Colonic mucosa (tissue), 4 donors: Measurements from ENCODE around the gene TSPAN12. TPM values are rescaled to one million over a fixed set of nuclear protein-coding genes. Genes with fewer than 3 reads are reported as not detected.

Experiments used
- DNase-seq: peaks from one replicate; pipeline ENCODE4 v3.0.0-alpha.2; 2020
- H3K27ac ChIP-seq: fragments of 200-600 bp; one replicate; pipeline ENCODE4 v1.8.0; 2021
- H3K27me3 ChIP-seq: fragments of 200-600 bp; one replicate; pipeline ENCODE4 v1.8.0; 2021
- H3K36me3 ChIP-seq: fragments of 200-600 bp; one replicate; pipeline ENCODE4 v1.8.0; 2021
- H3K4me1 ChIP-seq: fragments of 200-600 bp; one replicate; pipeline ENCODE4 v1.8.0; 2021; ENCODE audit warnings: mild to moderate bottlenecking
- H3K4me3 ChIP-seq: fragments of 200-600 bp; one replicate; pipeline ENCODE4 v1.8.0; 2021
- H3K9ac ChIP-seq, 2 donors: one replicate each; pipeline ENCODE4 v1.7.0; 2013; ENCODE audit warnings: control low read depth in 2 of 2, low read depth in 2 of 2, low read length in 2 of 2
- H3K9me3 ChIP-seq: fragments of 200-600 bp; one replicate; pipeline ENCODE4 v1.8.0; 2021
- intact Hi-C: fragments of 100-400 bp; cut with DNase I; formaldehyde crosslinking; loops from one replicate; pipeline ENCODE4 v1.14.1; 2022
- total RNA-seq, 2 donors: library from RNA; stranded (reverse); fragmentation: NEBNext Ultra II Directional in 1 of 2; extraction: Animal tissue kit (Norgen Biotek cat#: 25700) in 1 of 2; gene quantifications; one replicate each; pipeline ENCODE4 v1.2.1, GENCODE V29; 2021
- TF ChIP-seq, protein P1 (sequence below): fragments of 200-600 bp; IDR thresholded peaks from one replicate; pipeline ENCODE4 v1.8.0; 2022; ENCODE audit warnings: antibody characterized with exemption, mild to moderate bottlenecking
- donor health status: healthy.
- donor health status: DM: no; HTN: no; CAD: no.
- donor health status: DM: no; HTN: no; CAD: no.

The TSPAN12 gene
- total RNA-seq, 2 donors from 2014 or later = 22.0 to 38.7 TPM

DNA sequence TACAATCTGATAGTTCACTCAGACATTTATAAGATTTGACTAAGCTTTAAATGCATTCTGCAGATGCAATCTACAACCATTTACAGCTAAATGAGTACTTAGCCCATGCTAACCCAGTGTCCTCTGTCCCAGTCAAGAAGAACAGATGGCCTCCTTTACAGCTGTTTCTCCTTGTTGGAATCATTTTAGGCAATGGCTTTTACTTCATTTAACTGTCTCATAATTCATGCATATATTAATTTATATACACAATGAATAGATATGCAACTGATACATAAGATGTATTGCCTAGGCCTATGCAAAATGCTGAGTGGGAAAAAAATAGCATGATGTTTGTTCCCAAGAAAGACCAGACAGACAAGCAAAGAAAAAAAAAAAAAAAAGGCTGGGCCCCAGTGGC, 82.2 kb downstream of the TSPAN12 start:
- TF ChIP-seq, protein P1, sequence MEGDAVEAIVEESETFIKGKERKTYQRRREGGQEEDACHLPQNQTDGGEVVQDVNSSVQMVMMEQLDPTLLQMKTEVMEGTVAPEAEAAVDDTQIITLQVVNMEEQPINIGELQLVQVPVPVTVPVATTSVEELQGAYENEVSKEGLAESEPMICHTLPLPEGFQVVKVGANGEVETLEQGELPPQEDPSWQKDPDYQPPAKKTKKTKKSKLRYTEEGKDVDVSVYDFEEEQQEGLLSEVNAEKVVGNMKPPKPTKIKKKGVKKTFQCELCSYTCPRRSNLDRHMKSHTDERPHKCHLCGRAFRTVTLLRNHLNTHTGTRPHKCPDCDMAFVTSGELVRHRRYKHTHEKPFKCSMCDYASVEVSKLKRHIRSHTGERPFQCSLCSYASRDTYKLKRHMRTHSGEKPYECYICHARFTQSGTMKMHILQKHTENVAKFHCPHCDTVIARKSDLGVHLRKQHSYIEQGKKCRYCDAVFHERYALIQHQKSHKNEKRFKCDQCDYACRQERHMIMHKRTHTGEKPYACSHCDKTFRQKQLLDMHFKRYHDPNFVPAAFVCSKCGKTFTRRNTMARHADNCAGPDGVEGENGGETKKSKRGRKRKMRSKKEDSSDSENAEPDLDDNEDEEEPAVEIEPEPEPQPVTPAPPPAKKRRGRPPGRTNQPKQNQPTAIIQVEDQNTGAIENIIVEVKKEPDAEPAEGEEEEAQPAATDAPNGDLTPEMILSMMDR = no peak
- Histone ChIP-seq H3K4me1 (no peaks in the 10 kb centered on the region), H3K27me3 (no peaks in the 10 kb centered on the region), H3K36me3 (no peaks in the 10 kb centered on the region), H3K27ac (no peak overlapping the region), H3K9ac (no peak overlapping the region), H3K9me3 (no peaks in the 10 kb centered on the region), H3K4me3 (no peak overlapping the region)
- intact Hi-C loops = no loop called here
- no peak for DNase-seq

DNA sequence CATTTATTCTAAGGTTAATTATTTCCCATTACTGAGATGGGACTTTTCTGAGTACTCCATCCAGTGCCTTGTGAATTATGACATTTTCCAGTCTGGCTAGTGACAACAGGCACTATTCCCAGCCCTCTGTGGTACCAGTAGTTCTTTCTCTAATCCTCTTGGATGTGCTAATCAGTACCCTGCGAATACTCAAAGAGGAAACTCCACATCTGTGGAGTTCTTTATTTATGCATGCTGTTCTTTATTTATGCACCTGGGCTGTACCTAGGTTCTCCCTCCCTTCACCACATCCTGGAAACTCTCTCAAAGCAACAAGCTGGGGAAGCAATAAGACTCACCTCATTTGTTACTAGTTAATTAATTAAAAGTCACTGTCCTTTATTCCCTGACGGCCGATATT, 83.5 kb downstream of the TSPAN12 start:
- no peak overlapping the region for H3K4me3 ChIP-seq
- H3K9me3 ChIP-seq = no peaks in the 10 kb centered on the region
- no peak for DNase-seq
- H3K36me3 ChIP-seq = no peaks in the 10 kb centered on the region
- intact Hi-C loops = no loop called here
- TF ChIP-seq, protein P1 = no peak
- no peak overlapping the region for H3K9ac ChIP-seq
- H3K4me1 ChIP-seq = no peaks in the 10 kb centered on the region
- H3K27me3 ChIP-seq = no peaks in the 10 kb centered on the region
- no peak overlapping the region for H3K27ac ChIP-seq

DNA sequence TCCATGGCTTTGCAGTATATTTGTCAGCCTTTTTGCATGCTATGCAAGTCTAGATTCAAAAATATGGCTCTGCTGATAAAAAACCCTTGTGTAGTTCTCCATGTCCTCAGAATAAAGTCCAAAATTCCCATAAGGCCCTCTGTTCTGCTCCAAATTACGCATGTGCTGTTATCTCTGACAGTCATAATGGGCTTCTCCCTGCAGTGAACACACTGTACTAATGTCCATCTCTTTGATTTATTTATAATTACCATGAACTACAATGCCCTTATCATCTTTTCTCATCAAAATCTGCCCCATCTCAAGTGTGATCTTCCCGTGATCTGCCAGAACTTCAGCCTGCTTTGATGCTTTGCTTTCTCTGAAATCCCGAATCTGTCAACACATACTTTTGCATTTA, 87.7 kb downstream of the TSPAN12 start:
- TF ChIP-seq, protein P1 = no peak
- no peak for DNase-seq

DNA sequence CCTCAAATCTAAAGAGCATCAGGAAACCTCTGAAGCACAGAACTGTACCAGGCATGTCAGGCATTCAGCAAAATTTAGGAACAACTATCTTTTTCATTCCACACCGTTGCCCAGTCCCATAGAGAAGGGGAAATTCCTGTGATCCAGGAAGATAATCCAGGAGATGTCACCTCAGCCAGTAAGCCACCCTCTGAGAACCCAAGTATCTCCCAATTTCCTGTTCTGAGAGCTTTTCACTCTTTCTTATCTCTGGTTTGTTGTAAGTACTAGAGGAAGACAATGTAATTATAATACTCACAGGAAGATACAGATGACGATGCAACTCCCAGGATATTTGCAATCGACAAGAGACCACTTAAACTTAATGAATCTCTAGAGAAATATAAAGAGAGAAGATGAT, 97.1 kb downstream of the TSPAN12 start:
- H3K36me3 ChIP-seq = no peaks in the 10 kb centered on the region
- H3K4me1 ChIP-seq = no peaks in the 10 kb centered on the region
- no peaks in the 10 kb centered on the region for H3K27me3 ChIP-seq
- H3K4me3 ChIP-seq = no peak overlapping the region
- no peak for DNase-seq
- H3K9me3 ChIP-seq = no peaks in the 10 kb centered on the region
- TF ChIP-seq, protein P1 = no peak
- no peak overlapping the region for H3K27ac ChIP-seq
- no peak overlapping the region for H3K9ac ChIP-seq
- intact Hi-C loops = no loop called here

More for the DNA sequence above, 87.7 kb downstream of the TSPAN12 start:
- Histone ChIP-seq H3K36me3 (no peaks in the 10 kb centered on the region), H3K4me3 (no peak overlapping the region), H3K9ac (no peak overlapping the region), H3K4me1 (no peaks in the 10 kb centered on the region), H3K27ac (no peak overlapping the region), H3K27me3 (no peaks in the 10 kb centered on the region), H3K9me3 (no peaks in the 10 kb centered on the region)
- intact Hi-C loops = no loop called here

DNA sequence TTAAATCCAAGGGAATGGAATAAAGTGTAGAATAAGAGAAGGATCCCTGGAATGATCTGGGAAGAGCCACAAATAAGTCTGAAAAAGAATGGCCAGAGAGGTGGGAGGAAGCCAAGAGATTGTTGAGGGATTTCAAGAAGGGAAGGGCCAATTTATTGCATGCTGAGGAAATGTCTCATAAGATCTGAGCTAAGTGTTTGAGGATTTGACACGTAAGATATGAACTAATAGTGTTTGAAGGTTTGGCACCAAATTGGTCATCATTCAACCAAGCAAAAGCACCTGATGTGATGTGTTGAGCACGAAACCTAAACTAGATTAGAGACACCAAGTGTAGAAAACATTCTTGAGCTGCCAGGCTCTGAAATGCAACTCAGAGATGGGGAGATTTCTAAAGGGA, 97.9 kb downstream of the TSPAN12 start:
- Histone ChIP-seq H3K9ac (no peak overlapping the region), H3K4me3 (no peak overlapping the region), H3K27ac (no peak overlapping the region), H3K27me3 (no peaks in the 10 kb centered on the region), H3K9me3 (no peaks in the 10 kb centered on the region), H3K4me1 (no peaks in the 10 kb centered on the region), H3K36me3 (no peaks in the 10 kb centered on the region)
- no peak for DNase-seq
- intact Hi-C loops = no loop called here
- TF ChIP-seq, protein P1 = no peak

DNA sequence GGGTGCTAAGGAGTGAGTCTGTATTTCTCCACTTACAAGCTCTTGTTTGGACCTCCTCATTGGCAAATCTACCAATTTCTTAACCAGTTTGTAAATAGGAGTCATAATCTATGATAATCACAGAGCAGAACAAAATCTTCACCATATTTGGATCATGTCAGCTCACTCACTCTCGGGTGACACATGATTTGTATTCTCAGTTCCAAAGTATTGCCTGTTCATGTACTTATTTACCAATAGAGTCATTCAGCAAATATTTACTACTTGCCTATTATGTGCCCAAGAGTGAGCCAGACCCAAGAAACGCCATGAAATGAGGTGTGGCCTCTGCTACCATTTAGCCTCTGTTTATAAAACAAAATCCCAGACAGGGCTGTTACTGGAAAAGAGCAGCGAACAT, 114.8 kb downstream of the TSPAN12 start:
- Histone ChIP-seq H3K4me1 (no peaks in the 10 kb centered on the region), H3K27ac (no peak overlapping the region), H3K9ac (no peak overlapping the region), H3K36me3 (no peaks in the 10 kb centered on the region), H3K9me3 (no peaks in the 10 kb centered on the region), H3K4me3 (no peak overlapping the region), H3K27me3 (no peaks in the 10 kb centered on the region)
- intact Hi-C loops = no loop called here
- TF ChIP-seq, protein P1 = no peak
- no peak for DNase-seq
